Measurements from ENCODE around the gene SHC1. TPM values are rescaled to one million over a fixed set of nuclear protein-coding genes. Genes with fewer than 3 reads are reported as not detected.

The SHC1 gene, protein sequence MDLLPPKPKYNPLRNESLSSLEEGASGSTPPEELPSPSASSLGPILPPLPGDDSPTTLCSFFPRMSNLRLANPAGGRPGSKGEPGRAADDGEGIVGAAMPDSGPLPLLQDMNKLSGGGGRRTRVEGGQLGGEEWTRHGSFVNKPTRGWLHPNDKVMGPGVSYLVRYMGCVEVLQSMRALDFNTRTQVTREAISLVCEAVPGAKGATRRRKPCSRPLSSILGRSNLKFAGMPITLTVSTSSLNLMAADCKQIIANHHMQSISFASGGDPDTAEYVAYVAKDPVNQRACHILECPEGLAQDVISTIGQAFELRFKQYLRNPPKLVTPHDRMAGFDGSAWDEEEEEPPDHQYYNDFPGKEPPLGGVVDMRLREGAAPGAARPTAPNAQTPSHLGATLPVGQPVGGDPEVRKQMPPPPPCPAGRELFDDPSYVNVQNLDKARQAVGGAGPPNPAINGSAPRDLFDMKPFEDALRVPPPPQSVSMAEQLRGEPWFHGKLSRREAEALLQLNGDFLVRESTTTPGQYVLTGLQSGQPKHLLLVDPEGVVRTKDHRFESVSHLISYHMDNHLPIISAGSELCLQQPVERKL
- 194 to 253 TPM (median 238 TPM) in 5 replicates for total RNA-seq (2022; extraction: Qiagen RNA extraction)

DNA sequence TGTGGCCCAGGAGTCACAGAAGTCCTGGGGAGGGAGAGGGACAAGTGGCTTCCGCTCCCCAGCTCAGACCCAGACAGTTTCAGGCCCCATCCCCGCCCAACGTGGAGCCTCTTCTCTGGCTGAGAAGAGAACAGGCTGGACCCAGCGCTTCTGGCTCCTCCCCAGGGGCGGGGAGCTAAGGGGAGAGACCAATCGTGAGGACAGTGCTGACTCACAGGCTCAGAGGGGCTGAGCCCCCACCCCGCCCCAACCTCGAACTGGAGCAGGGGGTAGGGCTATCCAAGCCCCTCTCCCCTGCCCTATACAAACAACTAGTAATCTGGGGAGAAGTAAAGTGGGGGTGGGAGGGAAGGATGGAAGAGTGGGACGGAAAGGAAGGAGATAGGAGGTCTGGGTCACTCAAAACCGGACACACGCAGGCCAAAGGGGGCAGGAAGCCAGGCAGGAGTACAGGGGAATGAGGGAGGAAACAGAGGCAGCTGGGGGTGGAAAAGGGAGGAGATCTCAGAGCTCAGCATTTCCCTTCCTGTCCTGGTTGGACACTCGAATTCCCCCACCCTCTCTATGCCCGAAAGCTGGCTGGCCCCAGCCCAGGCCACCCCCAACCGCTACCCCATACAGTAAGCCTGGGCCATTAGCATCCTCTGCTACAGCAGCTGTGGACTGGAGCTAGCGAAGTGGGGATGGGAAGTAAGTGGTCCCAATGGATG is at the start of gene SHC1:
Gene SHC1 (minus strand): TSS at position 117 of the 710 bp plus-strand sequence. CDS start 221 bp downstream, outside the sequence.

DNA sequence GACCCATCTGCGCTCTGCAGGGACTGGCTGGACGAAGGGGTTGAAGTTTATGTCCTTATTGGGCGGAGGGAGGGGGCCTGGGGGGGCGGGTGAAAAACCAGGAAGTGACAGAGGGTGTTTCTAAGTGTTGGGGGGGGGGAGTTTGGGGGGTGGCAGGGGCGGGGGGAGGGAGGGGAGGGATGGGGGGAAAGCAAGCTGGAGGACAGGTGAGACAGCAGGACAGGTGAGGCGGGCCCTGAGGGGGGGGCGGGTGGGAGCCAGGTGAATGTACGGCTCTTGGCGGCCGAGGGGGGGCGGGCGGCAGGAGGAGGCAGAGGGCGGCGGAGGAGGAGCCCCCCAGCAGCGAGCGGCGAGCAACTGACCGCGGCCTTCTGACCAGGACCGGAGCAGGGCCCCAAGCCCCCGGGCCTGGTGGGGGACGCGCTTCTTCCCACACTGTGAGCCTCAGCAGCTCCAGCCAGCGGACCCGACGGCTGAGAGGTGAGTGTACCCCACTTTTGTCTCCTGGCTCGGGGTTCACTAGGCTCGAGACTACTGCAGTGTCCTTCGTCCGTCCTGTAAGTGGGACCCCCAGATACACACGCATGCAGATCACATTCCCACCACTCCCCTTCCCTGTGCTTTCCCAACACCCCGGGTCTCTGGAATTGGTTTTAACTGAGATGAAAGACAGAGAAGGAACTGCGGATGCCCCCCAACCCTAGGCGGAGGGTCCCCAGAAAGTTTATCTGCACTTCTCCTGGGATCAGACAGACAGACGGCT is 32.1 kb upstream of the SHC1 start, which contains the start of gene ZBTB7B:
Gene ZBTB7B (plus strand): TSS at position 339 of the 763 bp plus-strand sequence. CDS start 11,859 bp downstream, outside the sequence.

DNA sequence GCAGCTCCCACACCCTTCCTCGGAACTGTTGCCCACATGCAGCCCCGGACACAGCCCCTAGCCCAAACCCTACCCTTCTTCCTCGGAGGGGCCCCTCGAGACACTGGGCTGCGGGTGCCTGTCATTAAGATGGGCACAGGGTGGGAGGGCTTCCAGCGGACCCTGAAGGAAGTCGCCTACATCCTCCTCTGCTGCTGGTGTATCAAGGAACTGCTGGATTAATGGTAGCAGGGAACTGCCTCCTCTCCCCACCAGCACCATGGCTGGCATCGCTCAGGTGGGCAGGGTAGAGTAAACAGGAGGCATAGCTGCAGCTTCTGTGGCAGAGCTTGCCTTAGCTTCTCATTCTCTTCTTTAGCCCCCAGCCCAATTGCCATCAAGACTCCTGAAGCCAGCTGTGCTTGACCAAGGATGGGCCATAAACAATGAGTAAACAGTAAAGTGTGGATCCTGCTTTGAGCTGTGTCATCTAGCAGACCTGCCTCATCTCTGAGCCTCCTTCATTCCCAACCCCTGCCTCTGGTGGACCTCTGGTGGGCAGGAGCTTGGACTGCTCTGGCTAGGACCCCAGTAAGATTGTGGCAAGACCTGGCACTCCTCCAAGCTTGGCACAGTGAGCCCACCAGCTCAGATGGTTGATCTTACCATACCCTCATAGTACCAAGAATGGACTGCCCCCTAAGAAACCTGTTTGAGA is 23.2 kb upstream of the SHC1 start, which contains the start of gene LENEP:
Gene LENEP (plus strand): TSS at position 15 of the 697 bp plus-strand sequence. CDS start 22 bp downstream, at position 37.

DNA sequence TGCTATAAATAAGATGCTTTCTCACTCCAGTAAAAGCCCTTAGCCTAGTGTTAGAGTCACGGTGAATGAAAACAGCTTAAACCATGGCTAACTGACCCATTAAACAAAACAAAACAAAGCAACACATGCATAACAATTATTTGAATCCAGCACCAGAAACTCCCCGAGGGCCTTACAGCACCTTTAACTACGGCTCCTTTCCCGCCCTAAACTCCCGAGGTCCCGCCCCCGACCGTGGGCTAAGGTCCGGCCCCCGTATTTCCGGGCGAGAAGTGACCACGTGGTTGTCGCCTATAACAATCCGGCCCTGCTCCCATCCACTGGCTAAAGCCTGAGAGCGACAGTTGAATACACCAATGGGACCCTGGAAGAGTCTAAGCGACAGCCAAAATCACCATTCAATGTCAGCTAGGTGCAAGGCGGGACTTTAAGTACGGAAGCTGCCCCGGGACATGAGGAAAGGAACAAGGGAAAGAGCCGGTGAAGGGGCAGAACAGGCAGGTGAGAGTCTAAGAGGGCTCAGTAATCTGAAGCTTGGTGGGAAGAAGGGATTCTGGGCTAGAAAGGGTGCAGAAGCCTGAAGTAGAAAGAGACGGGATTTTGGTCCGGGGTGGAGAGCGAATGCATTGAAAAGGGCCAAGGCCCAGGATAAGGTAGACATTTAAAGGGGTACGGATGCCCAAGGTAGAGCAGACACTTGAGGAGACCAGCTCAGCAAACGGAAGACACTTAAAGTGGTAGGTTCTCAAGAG is 12.5 kb upstream of the SHC1 start, which contains the start of gene FLAD1:
Gene FLAD1 (plus strand): TSS at position 448 of the 752 bp plus-strand sequence. CDS start 351 bp downstream, outside the sequence.

DNA sequence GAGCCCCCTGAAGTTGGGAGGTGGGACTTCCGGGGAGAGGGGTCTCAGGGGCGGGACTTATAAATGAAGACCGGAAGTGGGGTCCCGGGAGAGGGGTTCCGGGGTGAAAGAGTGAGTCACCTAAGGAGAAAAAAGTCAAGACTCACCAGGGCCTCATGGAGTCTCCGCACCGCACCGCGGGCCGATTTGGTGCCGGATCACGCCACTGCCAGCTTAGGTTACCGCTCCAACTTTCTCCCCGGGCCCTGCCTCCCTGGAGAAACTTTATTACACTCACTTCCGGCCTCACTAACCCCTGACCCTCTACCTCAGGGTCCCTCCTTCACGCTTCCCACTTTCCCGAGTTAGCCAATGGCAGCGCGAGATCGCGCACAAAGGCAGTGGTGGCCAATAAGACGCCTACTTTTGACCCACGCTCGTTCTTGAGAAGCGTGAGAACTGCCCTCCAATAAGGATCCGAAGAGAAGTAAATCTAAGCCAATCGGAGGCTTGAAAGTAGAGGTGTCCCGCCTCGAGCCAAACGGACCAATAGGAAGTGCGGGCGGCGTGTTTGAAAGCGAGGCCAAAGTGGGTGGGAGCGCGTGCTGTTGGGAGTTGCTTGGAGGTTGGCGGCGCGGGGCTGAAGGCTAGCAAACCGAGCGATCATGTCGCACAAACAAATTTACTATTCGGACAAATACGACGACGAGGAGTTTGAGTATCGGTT is 3.7 kb upstream of the SHC1 start, which contains the start of gene CKS1B:
Gene CKS1B (plus strand): TSS at position 580 of the 706 bp plus-strand sequence. CDS start 65 bp downstream, at position 645.

DNA sequence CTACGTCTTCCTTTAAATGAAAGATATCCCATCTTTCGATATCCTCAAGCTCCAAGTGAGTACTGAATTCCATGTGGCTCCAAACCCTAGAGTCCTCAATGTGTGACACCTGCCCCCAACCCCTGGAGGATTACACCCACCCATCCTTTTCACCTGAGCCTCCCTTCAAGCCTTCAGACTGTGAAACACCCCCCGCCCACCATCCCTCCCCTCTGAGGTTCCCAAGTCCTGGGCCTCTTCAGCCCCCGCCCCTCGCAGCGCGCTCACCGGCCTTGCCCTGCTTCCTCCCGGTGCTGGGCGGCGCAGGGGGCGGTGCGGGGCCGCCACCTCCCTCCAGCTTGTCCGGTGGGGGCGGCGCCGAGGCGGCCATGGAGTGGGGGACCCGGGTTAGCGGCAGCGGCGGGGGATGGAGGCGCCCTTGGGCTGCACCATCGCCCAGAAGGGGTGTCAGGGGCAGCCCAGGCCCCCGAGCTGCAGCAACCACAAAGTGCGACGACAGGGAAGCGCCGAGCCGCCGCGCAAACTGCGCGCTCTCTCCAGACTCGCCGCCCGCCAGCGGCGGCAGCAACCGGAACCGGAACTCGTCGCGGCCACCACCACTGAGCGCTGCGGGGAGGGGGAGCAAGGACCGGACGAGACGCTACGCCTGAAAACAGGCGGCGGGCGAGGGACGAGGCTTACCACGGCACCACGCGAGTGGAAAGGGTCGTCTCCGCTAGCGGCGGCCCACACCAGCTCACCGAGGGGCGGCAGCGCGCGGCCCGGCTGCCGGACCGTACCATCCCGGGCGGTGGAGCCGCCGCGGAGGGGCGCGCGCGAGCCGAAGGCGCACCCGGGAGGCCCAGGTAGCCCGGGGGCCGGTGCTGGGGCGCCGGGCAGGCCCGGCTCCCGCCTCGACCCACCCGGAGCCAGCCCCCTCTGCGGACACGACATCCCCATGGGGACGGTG is 9.1 kb downstream of the SHC1 start, which contains the start of gene PYGO2:
Gene PYGO2 (minus strand): TSS at position 576 of the 949 bp plus-strand sequence. CDS start 206 bp downstream, at position 370.

DNA sequence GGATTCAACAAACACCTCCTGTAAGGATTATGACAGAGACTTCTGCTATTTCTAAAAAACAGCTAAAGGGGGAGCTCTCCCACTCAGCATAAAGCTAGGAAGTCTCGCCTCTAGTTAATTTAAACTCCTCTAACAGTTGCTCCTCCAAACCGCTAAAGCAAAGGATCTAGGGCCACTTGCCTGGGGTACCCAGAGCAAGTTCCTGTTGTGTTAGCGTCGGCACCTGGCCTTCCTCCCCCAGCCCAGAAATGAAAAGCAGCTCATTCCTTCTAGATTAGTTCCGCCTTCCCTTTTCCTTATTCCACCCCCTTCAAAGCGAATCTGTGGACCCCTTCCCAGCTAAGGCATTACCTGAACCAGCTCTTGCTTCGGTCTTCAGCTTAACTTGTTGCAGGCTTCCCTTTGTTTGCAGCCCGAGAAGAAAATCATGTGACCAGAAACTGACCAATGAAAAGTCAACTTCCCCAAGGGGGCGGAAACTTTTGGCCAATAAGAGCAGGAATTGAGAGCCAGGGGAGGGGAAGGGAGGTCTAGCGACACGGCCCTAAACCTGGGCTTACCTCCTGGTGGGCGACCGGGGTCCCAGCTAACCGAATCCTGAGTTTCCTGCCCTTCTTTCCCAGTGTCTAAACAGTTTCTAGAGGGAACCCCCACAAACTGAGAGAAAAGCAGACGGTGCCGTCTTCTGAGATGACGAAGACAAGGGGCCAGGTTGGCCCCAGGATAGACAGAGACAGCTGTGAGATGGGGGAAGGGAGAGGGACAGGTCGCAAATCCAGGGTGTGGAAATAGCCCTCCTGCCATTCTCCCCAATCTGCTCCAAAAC is 14.6 kb downstream of the SHC1 start, which contains the start of gene PBXIP1:
Gene PBXIP1 (minus strand): TSS at position 382 of the 826 bp plus-strand sequence. CDS start 2,378 bp downstream, outside the sequence.

DNA sequence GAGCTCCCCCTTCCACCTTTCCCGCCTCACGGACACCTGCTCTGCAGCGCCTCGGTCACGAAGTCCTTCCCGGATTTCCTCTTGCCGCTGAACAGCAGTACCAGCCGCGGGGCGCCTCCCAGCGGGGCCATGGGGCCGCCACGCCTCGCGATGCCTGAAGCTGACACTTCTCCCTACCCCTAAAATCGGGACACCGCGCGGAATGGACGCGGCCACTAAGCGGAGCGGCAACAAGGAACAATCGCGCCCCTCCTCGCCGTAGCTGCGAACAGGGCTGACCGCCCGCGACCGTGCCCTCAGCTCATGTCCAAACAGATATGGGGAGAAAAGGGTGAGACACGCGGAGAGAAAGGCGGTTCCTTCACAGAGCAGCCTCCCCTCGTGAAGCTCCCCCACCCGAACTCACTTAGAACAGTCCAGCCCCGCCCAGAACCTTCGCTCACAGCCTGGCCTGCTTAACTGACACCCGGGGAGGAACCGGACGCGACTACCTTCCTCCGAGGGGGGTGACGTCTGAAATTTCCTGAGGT is 33.9 kb downstream of the SHC1 start, which contains the start of gene PMVK:
Gene PMVK (minus strand): TSS at position 165 of the 530 bp plus-strand sequence. CDS start 34 bp downstream, at position 131.

Other genes with a start within 250 kb of the SHC1 start
- 0.01 to 0.03 TPM (median 0.02 TPM) in 4 of 5 replicates, not detected in the other for gene KCNN3, start 100.5 kb downstream of the SHC1 start, total RNA-seq (2022; extraction: Qiagen RNA extraction)
- 42.1 to 48.4 TPM (median 43.6 TPM) in 5 replicates for gene PMVK, start 34.0 kb downstream of the SHC1 start, total RNA-seq (2022; extraction: Qiagen RNA extraction)
- 13.1 to 16.1 TPM (median 14.7 TPM) in 5 replicates for gene PBXIP1, start 14.6 kb downstream of the SHC1 start, total RNA-seq (2022; extraction: Qiagen RNA extraction)
- 20.1 to 24.8 TPM (median 23.2 TPM) in 5 replicates for gene PYGO2, start 9.0 kb downstream of the SHC1 start, total RNA-seq (2022; extraction: Qiagen RNA extraction)
- 311 to 367 TPM (median 344 TPM) in 5 replicates for gene CKS1B, start 3.9 kb upstream of the SHC1 start, total RNA-seq (2022; extraction: Qiagen RNA extraction)
- 38.8 to 45.4 TPM (median 43.8 TPM) in 5 replicates for gene FLAD1, start 12.6 kb upstream of the SHC1 start, total RNA-seq (2022; extraction: Qiagen RNA extraction)
- not detected in 5 replicates for gene LENEP, start 22.8 kb upstream of the SHC1 start, total RNA-seq (2022; extraction: Qiagen RNA extraction)
- gene ZBTB7B, start 32.1 kb upstream of the SHC1 start, total RNA-seq (2022; extraction: Qiagen RNA extraction), result 44.8 to 52.9 TPM (median 49.0 TPM) in 5 replicates
- gene DCST2, start 63.0 kb upstream of the SHC1 start, total RNA-seq (2022; extraction: Qiagen RNA extraction), result 0.37 to 0.77 TPM (median 0.52 TPM) in 5 replicates
- gene DCST1, start 63.1 kb upstream of the SHC1 start, total RNA-seq (2022; extraction: Qiagen RNA extraction), result 0.07 to 0.08 TPM in 2 of 5 replicates, not detected in the others
- 84.2 to 106 TPM (median 101 TPM) in 5 replicates for gene ADAM15, start 80.6 kb upstream of the SHC1 start, total RNA-seq (2022; extraction: Qiagen RNA extraction)
- 12.3 to 15.4 TPM (median 13.0 TPM) in 5 replicates for gene EFNA4, start 93.0 kb upstream of the SHC1 start, total RNA-seq (2022; extraction: Qiagen RNA extraction)
- gene EFNA3, start 108.1 kb upstream of the SHC1 start, total RNA-seq (2022; extraction: Qiagen RNA extraction), result 9.7 to 11.7 TPM (median 11.6 TPM) in 5 replicates
- gene EFNA1, start 157.1 kb upstream of the SHC1 start, total RNA-seq (2022; extraction: Qiagen RNA extraction), result 21.4 to 32.6 TPM (median 26.0 TPM) in 5 replicates
- 32.8 to 36.7 TPM (median 34.6 TPM) in 5 replicates for gene SLC50A1, start 165.1 kb upstream of the SHC1 start, total RNA-seq (2022; extraction: Qiagen RNA extraction)
- 69.5 to 108 TPM (median 98.1 TPM) in 5 replicates for gene DPM3, start 169.8 kb upstream of the SHC1 start, total RNA-seq (2022; extraction: Qiagen RNA extraction)
- gene KRTCAP2, start 202.6 kb upstream of the SHC1 start, total RNA-seq (2022; extraction: Qiagen RNA extraction), result 187 to 257 TPM (median 250 TPM) in 5 replicates
- 1.7 to 2.9 TPM (median 2.7 TPM) in 5 replicates for gene TRIM46, start 203.1 kb upstream of the SHC1 start, total RNA-seq (2022; extraction: Qiagen RNA extraction)
- 7.6 to 9.3 TPM (median 8.5 TPM) in 5 replicates for gene THBS3, start 237.2 kb upstream of the SHC1 start, total RNA-seq (2022; extraction: Qiagen RNA extraction)
- gene MTX1, start 237.9 kb upstream of the SHC1 start, total RNA-seq (2022; extraction: Qiagen RNA extraction), result 63.2 to 79.8 TPM (median 74.7 TPM) in 5 replicates

Data from A549 treated with Hydrocortisone at 1 μM for 4 hours (cell line).